H9 (cell line): ENCODE measurements around the gene NCKAP5. TPM values are rescaled to one million over a fixed set of nuclear protein-coding genes. Genes with fewer than 3 reads are reported as not detected.

Experiments
- DNase-seq: peaks from one replicate; pipeline ENCODE4 v3.0.0-alpha.2; 2017
- H2AFZ ChIP-seq: one replicate; pipeline ENCODE4 v1.6.1; 2013; ENCODE audit warnings: mild to moderate bottlenecking, low read length, control low read depth, moderate library complexity
- H2AK5ac ChIP-seq: 2 replicates; pipeline ENCODE4 v1.6.1; 2013; ENCODE audit warnings: low read length, control low read depth, mixed read lengths; ENCODE audit not compliant: insufficient read length
- H2BK120ac ChIP-seq: one replicate; pipeline ENCODE4 v1.6.1; 2013; ENCODE audit warnings: low read depth, mild to moderate bottlenecking, low read length, control low read depth, inconsistent platforms; ENCODE audit not compliant: poor library complexity, severe bottlenecking
- H2BK12ac ChIP-seq: 2 replicates; pipeline ENCODE4 v1.6.1; 2013; ENCODE audit warnings: low read length, control low read depth, mixed read lengths, low read depth; ENCODE audit not compliant: insufficient read length
- H2BK15ac ChIP-seq: 2 replicates; pipeline ENCODE4 v1.6.1; 2013; ENCODE audit warnings: low read depth, low read length, control low read depth
- H2BK20ac ChIP-seq: one replicate; pipeline ENCODE4 v1.6.1; 2013; ENCODE audit warnings: low read depth, mild to moderate bottlenecking, low read length, control low read depth, inconsistent platforms; ENCODE audit not compliant: poor library complexity, severe bottlenecking
- H2BK5ac ChIP-seq: 2 replicates; pipeline ENCODE4 v1.6.1; 2013; ENCODE audit warnings: low read length, control low read depth, mixed read lengths; ENCODE audit not compliant: insufficient read length
- H3K14ac ChIP-seq: 2 replicates; pipeline ENCODE4 v1.6.1; 2013; ENCODE audit warnings: low read length, control low read depth; ENCODE audit not compliant: insufficient read depth
- H3K18ac ChIP-seq: 2 replicates; pipeline ENCODE4 v1.6.1; 2013; ENCODE audit warnings: low read depth, mild to moderate bottlenecking, mixed read lengths, low read length, control low read depth; ENCODE audit not compliant: insufficient read length
- H3K23ac ChIP-seq: 2 replicates; pipeline ENCODE4 v1.6.1; 2013; ENCODE audit warnings: low read length, control low read depth, mixed read lengths, low read depth; ENCODE audit not compliant: insufficient read length
- H3K23me2 ChIP-seq: 2 replicates; pipeline ENCODE4 v1.6.1; 2013; ENCODE audit warnings: low read depth, mild to moderate bottlenecking, mixed read lengths, low read length, control low read depth; ENCODE audit not compliant: insufficient read length, poor library complexity, severe bottlenecking
- H3K27ac ChIP-seq: 2 replicates; pipeline ENCODE4 v1.5.1; 2013; ENCODE audit warnings: low read length, control low read depth, mixed read lengths, low read depth; ENCODE audit not compliant: insufficient read length
- H3K27me3 ChIP-seq: 2 replicates; pipeline ENCODE4 v1.6.1; 2013; ENCODE audit warnings: low read length, control low read depth, inconsistent platforms; ENCODE audit not compliant: insufficient read depth
- H3K4ac ChIP-seq: 2 replicates; pipeline ENCODE4 v1.6.1; 2013; ENCODE audit warnings: low read depth, mild to moderate bottlenecking, control low read depth, inconsistent platforms, low read length, moderate library complexity
- H3K4me1 ChIP-seq: 2 replicates; pipeline ENCODE4 v1.6.1; 2013; ENCODE audit warnings: low read length, control low read depth, inconsistent platforms; ENCODE audit not compliant: insufficient read depth
- H3K4me2 ChIP-seq: 2 replicates; pipeline ENCODE4 v1.6.1; 2013; ENCODE audit warnings: low read length, control low read depth, mixed read lengths; ENCODE audit not compliant: insufficient read length, insufficient read depth
- H3K56ac ChIP-seq: 2 replicates; pipeline ENCODE4 v1.6.1; 2013; ENCODE audit warnings: low read depth, mild to moderate bottlenecking, mixed read lengths, low read length, control low read depth; ENCODE audit not compliant: insufficient read length
- H3K79me1 ChIP-seq: 2 replicates; pipeline ENCODE4 v1.6.1; 2013; ENCODE audit warnings: low read depth, mild to moderate bottlenecking, moderate library complexity, low read length, control low read depth, inconsistent platforms; ENCODE audit not compliant: insufficient read depth, poor library complexity, severe bottlenecking
- H3K79me2 ChIP-seq: 2 replicates; pipeline ENCODE4 v1.6.1; 2013; ENCODE audit warnings: low read length, control low read depth, inconsistent platforms; ENCODE audit not compliant: insufficient read depth
- H3K9ac ChIP-seq: 2 replicates; pipeline ENCODE4 v1.6.1; 2013; ENCODE audit warnings: low read length, control low read depth, mixed read lengths; ENCODE audit not compliant: insufficient read length; ENCODE audit errors: extremely low read depth
- H3K9me3 ChIP-seq: one replicate; pipeline ENCODE4 v1.6.1; 2013; ENCODE audit warnings: low read depth, low read length, inconsistent platforms; ENCODE audit not compliant: control insufficient read depth
- H3T11ph ChIP-seq: one replicate; pipeline ENCODE4 v1.6.1; 2013; ENCODE audit warnings: mild to moderate bottlenecking, low read length, control low read depth, inconsistent platforms
- H4K20me1 ChIP-seq: one replicate; pipeline ENCODE4 v1.6.1; 2013; ENCODE audit not compliant: control insufficient read depth, insufficient read length, insufficient read depth
- H4K5ac ChIP-seq: 2 replicates; pipeline ENCODE4 v1.6.1; 2013; ENCODE audit warnings: low read depth, mild to moderate bottlenecking, mixed read lengths, low read length, control low read depth; ENCODE audit not compliant: insufficient read length
- H4K8ac ChIP-seq: replicated peaks from 2 replicates; pipeline ENCODE4 v1.6.1; 2013; ENCODE audit warnings: low read length, control low read depth, mixed read lengths, low read depth; ENCODE audit not compliant: insufficient read length
- H4K91ac ChIP-seq: 2 replicates; pipeline ENCODE4 v1.6.1; 2013; ENCODE audit warnings: low read depth, mild to moderate bottlenecking, moderate library complexity, mixed read lengths, low read length, control low read depth; ENCODE audit not compliant: insufficient read length
- H3K27ac Mint-ChIP-seq, 3 experiments: 2 replicates in 2 of 3; 3 replicates in 1 of 3; pipeline ENCODE4 v1.8.0; 2020 to 2021; ENCODE audit warnings: mixed read lengths in 3 of 3, mild to moderate bottlenecking in 1 of 3, moderate library complexity in 1 of 3
- H3K27me3 Mint-ChIP-seq: 2 replicates; pipeline ENCODE4 v1.8.0; 2021; ENCODE audit warnings: low read depth, mild to moderate bottlenecking, moderate library complexity, mixed read lengths
- H3K36me3 Mint-ChIP-seq, 3 experiments: 2 replicates in 2 of 3; 3 replicates in 1 of 3; pipeline ENCODE4 v1.8.0; 2020 to 2021; ENCODE audit warnings: low read depth in 3 of 3, mixed read lengths in 3 of 3; ENCODE audit not compliant: insufficient read depth in 1 of 3
- H3K4me1 Mint-ChIP-seq, 2 experiments: 2 replicates each; pipeline ENCODE4 v1.8.0; 2020; ENCODE audit warnings: mixed read lengths in 2 of 2
- H3K4me3 Mint-ChIP-seq, 2 experiments: 2 replicates in 1 of 2; 3 replicates in 1 of 2; pipeline ENCODE4 v1.8.0; 2020 to 2021; ENCODE audit warnings: mild to moderate bottlenecking in 2 of 2, mixed read lengths in 2 of 2, moderate library complexity in 1 of 2
- H3K9me3 Mint-ChIP-seq, 2 experiments: 2 replicates in 1 of 2; 3 replicates in 1 of 2; pipeline ENCODE4 v1.8.0; 2020; ENCODE audit warnings: mild to moderate bottlenecking in 2 of 2, mixed read lengths in 2 of 2, moderate library complexity in 1 of 2
- WGBS: extraction: QIAGEN DNeasy Blood & Tissue Kit; methylation state at CpG from one replicate; pipeline ENCODE4 v1.1.7; 2013; ENCODE audit warnings: missing lambda C conversion rate, low lambda C conversion rate, mixed read lengths; ENCODE audit not compliant: insufficient read length; ENCODE audit errors: extremely low coverage; 5-methylcytosine and 5-hydroxymethylcytosine counted together
- total RNA-seq: library from RNA; stranded (reverse); gene quantifications from 2 replicates; pipeline ENCODE4 v1.2.1, GENCODE V29; 2021
- TF ChIP-seq, protein P1 (sequence below): fragments of 200-600 bp; sonication (generic); conservative IDR thresholded peaks from 3 replicates; pipeline ENCODE4 v1.8.0; 2021; ENCODE audit warnings: antibody characterized with exemption, mild to moderate bottlenecking

Gene NCKAP5
- total RNA-seq, 1 experiment from 2014 or later, result 0.26 TPM

- Histone ChIP-seq H4K5ac (no peak overlapping the region), H3K9ac (no peak overlapping the region), H3K14ac (peak overlapping the region; percentile 75; the same call in 1 of the 2 replicates), H3K23ac (no peak overlapping the region), H2BK5ac (no peak overlapping the region), H2BK20ac (no peak overlapping the region), H3K18ac (no peak overlapping the region), H3T11ph (no peak overlapping the region), H4K91ac (no peak overlapping the region), H2BK12ac (no peak overlapping the region), H3K4me1 (peaks cover 4% of the 10 kb centered on the region; the same call in 1 of the 2 replicates), H3K9me3 (no peaks in the 10 kb centered on the region), H3K27me3 (no peaks in the 10 kb centered on the region), H2BK15ac (no peak overlapping the region), H2AK5ac (no peak overlapping the region), H4K20me1 (no peaks in the 10 kb centered on the region), H4K8ac (no peak overlapping the region), H2AFZ (no peak overlapping the region), H3K79me1 (no peaks in the 10 kb centered on the region), H2BK120ac (no peak overlapping the region), H3K4ac (no peak overlapping the region), H3K56ac (no peak overlapping the region), H3K4me2 (no peak overlapping the region), H3K23me2 (no peaks in the 10 kb centered on the region), H3K79me2 (no peaks in the 10 kb centered on the region), H3K27ac (no peak overlapping the region)
- H3K36me3 Mint-ChIP-seq, result no peaks in the 10 kb centered on the region
- DNase-seq, result peak; percentile 29
- no peak overlapping the region for H3K4me3 Mint-ChIP-seq
- TF ChIP-seq, protein P1, sequence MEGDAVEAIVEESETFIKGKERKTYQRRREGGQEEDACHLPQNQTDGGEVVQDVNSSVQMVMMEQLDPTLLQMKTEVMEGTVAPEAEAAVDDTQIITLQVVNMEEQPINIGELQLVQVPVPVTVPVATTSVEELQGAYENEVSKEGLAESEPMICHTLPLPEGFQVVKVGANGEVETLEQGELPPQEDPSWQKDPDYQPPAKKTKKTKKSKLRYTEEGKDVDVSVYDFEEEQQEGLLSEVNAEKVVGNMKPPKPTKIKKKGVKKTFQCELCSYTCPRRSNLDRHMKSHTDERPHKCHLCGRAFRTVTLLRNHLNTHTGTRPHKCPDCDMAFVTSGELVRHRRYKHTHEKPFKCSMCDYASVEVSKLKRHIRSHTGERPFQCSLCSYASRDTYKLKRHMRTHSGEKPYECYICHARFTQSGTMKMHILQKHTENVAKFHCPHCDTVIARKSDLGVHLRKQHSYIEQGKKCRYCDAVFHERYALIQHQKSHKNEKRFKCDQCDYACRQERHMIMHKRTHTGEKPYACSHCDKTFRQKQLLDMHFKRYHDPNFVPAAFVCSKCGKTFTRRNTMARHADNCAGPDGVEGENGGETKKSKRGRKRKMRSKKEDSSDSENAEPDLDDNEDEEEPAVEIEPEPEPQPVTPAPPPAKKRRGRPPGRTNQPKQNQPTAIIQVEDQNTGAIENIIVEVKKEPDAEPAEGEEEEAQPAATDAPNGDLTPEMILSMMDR, result no peak
- no peak overlapping the region; a peak in 1 of 7 replicates for H3K27ac Mint-ChIP-seq
- WGBS, result no CpG with 5 or more reads among the region's 2 CpGs
- H3K27me3 Mint-ChIP-seq, result no peaks in the 10 kb centered on the region
- no peaks in the 10 kb centered on the region; a peak in 3 of 5 replicates for H3K9me3 Mint-ChIP-seq
- peaks cover 7 to 11% of the 10 kb centered on the region in 2 experiments for H3K4me1 Mint-ChIP-seq
Measured at GRCh38 chr2:133377599-133377998, 190.7 kb downstream of the NCKAP5 start.
